CD4-positive, alpha-beta T cell treated with Interleukin-15 for 1 hour (primary cell): ENCODE data around the gene PLD1.
"Not testable (repeated sequence)": the region's sequence is repeated elsewhere in the genome, so short reads cannot be mapped to it uniquely, and the experiment has no call there.

Experiments used
- DNase-seq: peaks from one replicate; pipeline ENCODE4 v3.0.0-alpha.2; 2020

The PLD1 gene

GRCh38 chr3:171732756-171733155, 77.5 kb downstream of the PLD1 start:
- no peak for DNase-seq

GRCh38 chr3:171731691-171732090, 78.6 kb downstream of the PLD1 start:
- DNase-seq = no peak

- DNase-seq = no peak
Observed at GRCh38 chr3:171729452-171730334, 80.6 kb downstream of the PLD1 start.

DNA sequence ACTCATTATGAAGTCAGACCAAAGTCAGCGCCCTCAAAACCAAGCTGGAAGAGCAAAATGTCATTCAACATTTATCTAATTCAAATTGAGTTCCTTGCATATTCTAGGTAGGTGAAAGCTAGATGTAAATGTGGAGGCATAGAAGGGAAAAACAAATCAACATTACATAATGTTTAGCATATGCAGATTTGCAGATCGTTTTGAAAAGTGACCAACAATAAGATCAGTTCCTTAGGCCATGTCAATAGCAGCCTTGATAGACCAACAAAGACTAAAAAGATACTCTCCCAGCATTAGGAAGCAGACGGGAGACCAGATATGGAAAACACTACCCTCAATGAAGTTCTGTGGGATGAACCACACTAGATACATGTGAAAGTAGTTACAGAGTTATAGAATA, 83.0 kb downstream of the PLD1 start:
- no peak for DNase-seq

GRCh38 chr3:171718493-171719185, 91.6 kb downstream of the PLD1 start:
- no peak for DNase-seq

DNA sequence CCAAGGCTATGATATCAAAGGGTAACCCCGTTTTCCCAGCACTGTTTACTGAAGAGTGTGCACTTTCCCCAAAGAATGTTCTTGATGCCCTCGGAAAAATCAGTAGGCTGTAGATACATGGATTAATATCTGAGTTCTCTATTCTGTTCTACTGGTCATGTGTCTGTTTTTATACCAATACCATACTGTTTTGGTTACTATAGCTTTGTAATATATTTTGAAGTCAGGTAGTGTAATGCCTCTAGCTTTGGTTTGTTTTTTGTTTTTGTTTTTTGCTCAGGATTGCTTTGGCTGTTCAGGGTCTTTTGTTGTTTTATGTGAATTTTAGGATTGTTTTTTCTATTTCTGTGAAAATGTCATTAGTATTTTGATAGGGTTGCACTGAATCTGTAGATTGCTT, 95.1 kb downstream of the PLD1 start:
- no peak for DNase-seq

DNA sequence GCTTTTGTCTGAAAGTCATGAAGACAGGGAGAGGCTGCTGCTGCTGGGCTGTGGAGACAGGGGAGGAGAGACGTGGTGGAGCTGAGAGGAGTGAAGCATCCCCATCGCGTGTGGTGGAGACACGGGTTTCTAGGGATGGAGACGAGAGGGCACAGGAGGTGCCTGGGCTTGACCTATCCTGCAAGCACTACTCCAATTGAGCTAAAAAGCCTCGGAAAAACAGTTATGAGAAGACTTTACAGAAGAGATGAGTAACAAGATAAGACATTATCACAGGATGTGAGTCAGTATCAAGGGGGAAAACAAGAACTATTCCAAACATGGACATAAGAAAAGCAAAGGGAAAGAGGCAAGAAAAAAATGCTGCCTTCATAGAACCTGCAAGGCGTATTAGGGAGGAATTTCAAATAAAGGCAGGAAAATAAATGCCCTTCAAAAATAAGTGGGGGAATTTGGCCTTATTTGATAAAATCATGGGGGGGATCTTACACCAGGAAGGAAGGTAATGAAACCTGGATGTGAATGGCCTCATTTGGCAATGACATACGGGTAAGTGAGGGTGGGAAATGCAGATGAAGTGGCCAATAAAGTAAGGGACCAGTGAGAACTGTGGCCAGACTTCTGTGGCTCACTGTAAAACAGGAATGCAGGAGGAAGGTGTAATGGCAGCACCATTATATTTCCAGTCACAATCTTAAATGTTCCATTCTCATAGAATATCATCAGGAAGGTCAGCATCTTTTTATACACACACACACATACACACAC, 97.9 kb downstream of the PLD1 start:
- no peak for DNase-seq

GRCh38 chr3:171711461-171712170, 98.7 kb downstream of the PLD1 start:
- no peak for DNase-seq

GRCh38 chr3:171710359-171710758, 99.9 kb downstream of the PLD1 start:
- DNase-seq = no peak

- DNase-seq = no peak
Observed at GRCh38 chr3:171704814-171705213, 105.5 kb downstream of the PLD1 start.

DNA sequence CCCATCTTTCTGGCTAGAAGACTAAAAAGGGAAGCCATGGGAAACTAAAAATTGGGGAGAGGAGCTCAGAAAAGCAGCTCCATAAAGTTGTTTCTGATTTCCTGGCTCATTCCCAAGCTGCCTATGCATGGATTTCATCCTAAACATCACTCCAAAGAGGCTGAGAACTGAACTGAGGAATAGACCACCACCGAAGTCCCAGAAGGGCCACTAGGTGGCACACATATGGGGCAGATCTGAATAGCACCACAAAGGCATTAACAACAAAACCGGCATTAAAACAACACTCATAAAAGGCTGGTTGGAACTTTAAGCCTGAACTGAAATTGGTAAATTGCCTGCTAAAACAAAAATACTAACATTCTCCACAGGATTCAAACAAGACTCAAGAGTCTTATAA, 106.3 kb downstream of the PLD1 start:
- DNase-seq = no peak

DNA sequence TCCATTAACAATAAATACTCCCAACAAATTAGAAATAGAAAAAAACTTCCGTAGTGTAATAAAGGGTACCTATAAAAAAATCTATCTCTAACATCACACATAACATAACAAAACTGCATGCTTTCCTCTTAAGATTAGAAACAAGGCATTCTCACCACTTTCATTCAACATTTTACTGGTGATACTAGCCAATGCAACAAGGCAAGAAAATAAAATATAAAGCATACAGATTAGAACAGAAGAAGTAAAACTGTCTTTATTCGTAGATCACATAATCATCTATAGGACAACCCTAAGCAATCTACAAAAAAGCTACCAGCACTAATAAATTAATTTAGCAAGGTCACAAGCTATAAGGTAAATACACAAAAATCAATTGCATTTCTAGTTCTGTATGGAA, 107.1 kb downstream of the PLD1 start:
- DNase-seq = no peak

GRCh38 chr3:171700653-171701052, 109.6 kb downstream of the PLD1 start:
- no peak for DNase-seq

- no peak for DNase-seq
Observed at GRCh38 chr3:171700157-171700556, 110.1 kb downstream of the PLD1 start.

DNA sequence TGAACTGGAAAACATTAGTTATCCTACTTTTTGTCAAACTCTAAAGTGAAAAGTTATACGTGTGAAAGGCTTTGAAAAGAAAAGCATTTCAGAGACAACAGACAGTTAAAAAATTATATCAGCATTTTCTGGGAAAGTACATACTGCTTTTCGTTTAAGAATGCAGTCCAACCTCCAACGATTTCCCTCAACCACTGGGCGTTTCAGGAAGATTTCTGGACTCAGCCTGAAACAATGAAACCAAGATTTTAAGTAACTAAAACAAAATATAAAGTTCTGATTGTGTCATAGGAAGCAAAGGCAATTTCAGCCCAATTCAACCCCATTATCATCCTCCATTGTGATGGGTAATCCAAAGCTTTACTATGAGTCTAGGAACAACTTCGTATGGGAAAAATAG, 110.7 kb downstream of the PLD1 start:
- DNase-seq = no peak

DNA sequence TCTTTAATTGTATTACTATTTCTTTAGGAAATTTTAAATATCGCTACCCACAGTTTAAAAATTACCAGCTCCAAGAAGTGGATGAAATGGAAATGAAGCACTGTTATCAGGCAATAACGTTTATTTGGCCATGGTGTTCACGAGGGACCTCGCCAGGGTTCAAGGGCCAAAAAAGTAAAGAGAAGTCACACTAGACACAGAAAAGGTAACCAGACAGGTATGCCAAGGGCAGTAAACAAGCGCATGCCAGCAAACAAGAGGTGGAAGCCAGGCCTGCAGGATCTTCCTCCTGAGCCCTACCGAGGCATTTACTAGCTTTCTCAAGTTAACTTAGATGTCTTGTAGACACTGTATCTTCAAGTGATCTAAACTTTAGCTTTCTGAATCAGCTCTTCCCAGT, 113.5 kb downstream of the PLD1 start:
- no peak for DNase-seq

- DNase-seq = no peak
Observed at GRCh38 chr3:171695426-171695825, 114.9 kb downstream of the PLD1 start.

GRCh38 chr3:171694888-171695287, 115.4 kb downstream of the PLD1 start:
- DNase-seq = no peak

GRCh38 chr3:171692551-171692950, 117.7 kb downstream of the PLD1 start:
- not testable (repeated sequence) for DNase-seq

DNA sequence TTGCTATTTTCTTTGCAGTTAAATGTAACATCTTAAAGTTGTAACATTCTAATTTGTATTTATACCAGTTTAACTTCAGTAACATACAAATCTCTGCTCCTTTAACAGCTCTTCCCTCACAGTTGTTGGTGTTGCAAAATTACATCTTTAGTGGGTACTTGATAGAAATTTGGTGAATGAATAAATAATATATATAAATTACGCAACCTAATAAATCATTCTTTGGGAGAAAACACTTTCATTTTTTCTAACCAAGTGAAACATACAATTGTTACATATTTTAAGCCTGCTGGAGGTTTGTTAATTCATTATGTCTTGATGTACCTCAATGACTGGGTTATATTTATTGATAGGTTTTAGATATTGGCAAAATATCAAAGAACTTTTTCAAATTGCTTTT, 118.8 kb downstream of the PLD1 start:
- no peak for DNase-seq

- DNase-seq = no peak
Observed at GRCh38 chr3:171690281-171690680, 120.0 kb downstream of the PLD1 start.

GRCh38 chr3:171688593-171688992, 121.7 kb downstream of the PLD1 start:
- no peak for DNase-seq

DNA sequence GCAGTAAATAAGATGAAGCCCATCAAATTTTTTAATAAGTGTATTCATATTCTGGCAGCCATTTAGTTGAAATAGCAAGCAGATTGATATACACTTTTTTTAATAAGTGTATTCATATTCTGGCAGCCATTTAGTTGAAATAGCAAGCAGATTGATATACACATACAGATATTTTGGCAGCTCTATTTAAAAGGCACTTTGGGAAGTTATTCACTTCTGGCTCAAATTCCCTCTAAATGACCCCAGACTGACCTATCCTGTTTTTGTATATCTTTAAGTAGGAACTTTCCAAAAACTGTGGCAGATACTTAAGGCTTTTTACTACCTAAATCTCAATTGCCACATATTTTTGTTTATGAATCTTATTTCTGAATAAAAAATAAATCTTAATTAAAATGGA, 122.3 kb downstream of the PLD1 start:
- no peak for DNase-seq
